M059J (cell line): Measurements from ENCODE around the gene PPP1R18. TPM values are rescaled to one million over a fixed set of nuclear protein-coding genes. Genes with fewer than 3 reads are reported as not detected.

Source experiments
- total RNA-seq: library from RNA; depleted of rRNA; stranded (reverse); fragments of >200 nt; shearing (Covaris generic); gene quantifications from 2 replicates; pipeline ENCODE4 v1.2.3, GENCODE V29; 2014; rRNA removed

The PPP1R18 gene
- total RNA-seq, 1 experiment from 2014 or later = 139 TPM

Other genes with a start within 250 kb of the PPP1R18 start
- 643 and 778 TPM in 2 replicates for gene HLA-E, start 197.1 kb downstream of the PPP1R18 start, total RNA-seq
- 45.4 and 57.4 TPM in 2 replicates for gene GNL1, start 130.2 kb downstream of the PPP1R18 start, total RNA-seq
- 21.2 and 45.8 TPM in 2 replicates for gene PRR3, start 129.3 kb downstream of the PPP1R18 start, total RNA-seq
- 56.3 and 95.3 TPM in 2 replicates for gene ABCF1, start 115.2 kb downstream of the PPP1R18 start, total RNA-seq
- gene PPP1R10, start 69.4 kb downstream of the PPP1R18 start, total RNA-seq = 17.9 and 28.8 TPM in 2 replicates
- 85.5 and 108 TPM in 2 replicates for gene MRPS18B, start 68.8 kb downstream of the PPP1R18 start, total RNA-seq
- gene ATAT1, start 59.8 kb downstream of the PPP1R18 start, total RNA-seq = 13.2 and 22.2 TPM in 2 replicates
- gene C6orf136, start 39.5 kb downstream of the PPP1R18 start, total RNA-seq = 9.1 and 12.2 TPM in 2 replicates
- gene DHX16, start 13.6 kb downstream of the PPP1R18 start, total RNA-seq = 52.2 and 64.8 TPM in 2 replicates
- gene NRM, start 4.3 kb upstream of the PPP1R18 start, total RNA-seq = 36.3 and 38.2 TPM in 2 replicates
- gene MDC1, start 30.6 kb upstream of the PPP1R18 start, total RNA-seq = 9.9 and 10.9 TPM in 2 replicates
- gene TUBB, start 33.7 kb upstream of the PPP1R18 start, total RNA-seq = 1,768 and 1,968 TPM in 2 replicates
- 194 and 244 TPM in 2 replicates for gene FLOT1, start 56.0 kb upstream of the PPP1R18 start, total RNA-seq
- gene IER3, start 57.9 kb upstream of the PPP1R18 start, total RNA-seq = 348 and 388 TPM in 2 replicates
- gene DDR1, start 197.9 kb upstream of the PPP1R18 start, total RNA-seq = 33.9 and 73.5 TPM in 2 replicates
- gene GTF2H4, start 221.6 kb upstream of the PPP1R18 start, total RNA-seq = 11.4 and 17.7 TPM in 2 replicates
- 7.4 and 10.1 TPM in 2 replicates for gene VARS2, start 227.6 kb upstream of the PPP1R18 start, total RNA-seq
- gene SFTA2, start 245.5 kb upstream of the PPP1R18 start, total RNA-seq = not detected in 2 replicates